ENCODE measurements around the gene SH3TC2.
A peak's percentile ranks its signal among the peaks of the same experiment; 100 is the strongest.
"Not testable (repeated sequence)": the region's sequence is repeated elsewhere in the genome, so short reads cannot be mapped to it uniquely, and the experiment has no call there.

Gene SH3TC2

GRCh38 chr5:149063017-149063687, at the start of gene SH3TC2:
SH3TC2 (minus strand) TSS chr5:149063062; CDS start chr5:149063022, 40 bp downstream.
- peak; percentile 46 for DNase-seq (ENCODE audit: low spot score)

DNA sequence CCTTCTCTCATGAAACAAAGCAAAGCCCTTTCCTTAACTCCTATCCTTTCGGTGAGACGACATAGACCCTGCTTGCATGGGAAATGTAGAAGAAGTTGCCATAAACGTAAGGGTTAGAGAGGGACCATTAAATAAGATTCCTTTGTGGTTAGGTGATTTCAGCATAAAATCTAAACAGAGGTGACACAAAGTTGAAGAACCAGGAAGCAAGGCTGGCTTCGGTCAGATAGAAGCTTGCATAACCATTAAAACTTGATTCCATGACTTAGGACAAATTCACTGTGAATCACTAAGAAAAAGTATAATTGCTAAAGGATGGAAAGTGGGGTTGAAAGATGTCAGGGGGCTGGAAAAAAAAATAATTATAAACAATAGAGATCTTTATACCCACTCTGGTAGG, 47.5 kb upstream of the SH3TC2 start:
- no peak for DNase-seq (ENCODE audit: low spot score)

- no peak for DNase-seq (ENCODE audit: low spot score)
These were observed 45.9 kb upstream of the SH3TC2 start for GRCh38 chr5:149108651-149109280.

DNA sequence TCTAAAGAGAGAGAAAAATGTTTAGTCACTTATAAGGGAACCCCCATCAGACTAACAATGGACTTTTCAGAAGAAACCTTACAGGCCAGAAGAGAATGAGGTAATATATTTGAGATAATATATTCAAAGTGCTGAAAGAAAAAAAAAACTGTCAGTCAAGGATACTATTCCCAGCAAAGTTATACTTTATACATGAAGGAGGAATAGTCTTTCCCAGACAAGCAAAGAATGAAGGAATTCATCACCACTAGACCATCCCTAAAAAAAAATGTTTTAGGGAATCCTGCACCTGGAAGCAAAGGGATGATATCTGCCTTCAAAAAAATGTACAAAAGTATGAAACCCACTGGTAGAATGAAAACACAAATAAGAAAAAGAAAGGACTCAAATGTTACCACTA, 37.5 kb upstream of the SH3TC2 start:
- no peak for DNase-seq (ENCODE audit: low spot score)

DNA sequence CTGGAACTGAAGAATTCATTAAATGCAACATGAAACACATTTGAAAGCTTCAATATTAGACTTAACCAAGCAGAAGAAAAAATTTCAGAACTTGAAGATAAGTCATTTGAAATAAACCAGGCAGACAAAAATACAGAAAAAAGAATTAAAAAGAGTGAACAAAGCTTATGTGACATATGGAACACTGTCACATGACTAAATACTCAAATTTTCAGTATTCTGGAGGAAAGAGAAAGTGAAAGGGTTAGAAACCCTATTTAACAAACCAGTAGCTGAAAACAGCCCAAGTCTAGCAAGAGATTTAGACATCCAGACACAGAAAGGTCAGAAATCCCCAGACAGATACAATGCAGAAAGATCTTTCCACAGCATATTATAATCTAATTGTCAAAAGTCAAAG, 37.1 kb upstream of the SH3TC2 start:
- no peak for DNase-seq (ENCODE audit: low spot score)

DNA sequence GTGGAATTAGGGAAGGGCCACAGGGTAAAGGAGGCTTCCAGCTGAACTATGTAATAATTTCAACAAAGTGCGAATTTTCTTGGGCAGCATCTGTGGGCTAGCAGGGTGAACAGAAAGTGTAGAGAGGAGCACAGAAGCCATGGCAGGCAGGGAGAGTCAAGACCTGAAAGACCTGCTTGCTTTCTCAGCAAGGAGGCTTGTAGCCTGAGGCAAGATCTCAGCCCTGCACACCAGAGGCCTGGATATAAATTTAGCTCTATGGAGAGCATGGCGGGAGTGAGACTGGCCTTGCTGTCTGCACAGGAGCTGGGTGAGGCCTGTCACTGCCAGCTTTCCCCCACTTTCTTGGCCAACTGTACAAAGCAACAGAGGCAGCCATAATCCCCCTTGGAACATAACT, 32.1 kb upstream of the SH3TC2 start:
- DNase-seq (ENCODE audit: low spot score) = no peak

- no peak for DNase-seq (ENCODE audit: low spot score)
These were observed 30.8 kb upstream of the SH3TC2 start for GRCh38 chr5:149093625-149094024.

GRCh38 chr5:149089796-149090195, 26.9 kb upstream of the SH3TC2 start:
- no peak for DNase-seq (ENCODE audit: low spot score)

- DNase-seq (ENCODE audit: low spot score) = no peak
These were observed 25.8 kb upstream of the SH3TC2 start for GRCh38 chr5:149088686-149089085.

- DNase-seq (ENCODE audit: low spot score) = no peak
These were observed 21.0 kb upstream of the SH3TC2 start for GRCh38 chr5:149083846-149084245.

DNA sequence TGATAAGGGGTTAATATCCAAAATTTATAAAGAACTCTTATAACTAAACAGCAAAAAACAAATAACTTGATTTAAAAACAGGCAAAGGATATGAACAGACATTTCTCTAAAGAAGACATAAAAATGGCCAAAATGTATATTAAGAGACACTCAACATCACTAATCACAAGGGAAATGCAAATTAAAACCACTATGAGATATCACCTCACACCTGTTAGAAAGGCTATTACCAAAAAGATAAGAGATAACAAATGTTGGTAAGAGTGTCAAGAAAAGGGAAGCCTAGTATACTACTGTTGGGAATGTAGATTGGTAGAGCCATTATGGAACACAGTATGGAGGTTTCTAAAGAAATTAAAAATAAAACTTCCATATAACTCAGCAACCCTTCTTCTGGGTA, 19.4 kb upstream of the SH3TC2 start:
- no peak for DNase-seq (ENCODE audit: low spot score)

DNA sequence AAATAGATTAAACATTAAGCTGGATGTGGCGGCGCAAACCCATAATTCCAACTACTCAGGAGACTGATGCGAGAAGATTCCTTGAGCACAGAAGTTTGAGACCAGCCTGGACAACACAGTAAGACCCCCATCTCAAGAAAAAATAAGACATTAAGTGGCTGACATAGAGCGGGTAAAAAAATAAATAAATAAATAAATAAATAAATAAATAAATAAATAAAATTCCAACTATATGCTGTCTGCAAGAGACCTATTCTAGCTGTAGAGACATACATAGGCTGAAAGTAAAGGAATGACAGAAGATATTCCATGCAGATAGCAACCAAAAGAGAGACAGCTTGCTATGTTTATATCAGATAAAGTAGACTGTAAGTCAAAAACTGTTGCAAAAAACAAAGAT, 17.4 kb upstream of the SH3TC2 start:
- DNase-seq (ENCODE audit: low spot score) = no peak

DNA sequence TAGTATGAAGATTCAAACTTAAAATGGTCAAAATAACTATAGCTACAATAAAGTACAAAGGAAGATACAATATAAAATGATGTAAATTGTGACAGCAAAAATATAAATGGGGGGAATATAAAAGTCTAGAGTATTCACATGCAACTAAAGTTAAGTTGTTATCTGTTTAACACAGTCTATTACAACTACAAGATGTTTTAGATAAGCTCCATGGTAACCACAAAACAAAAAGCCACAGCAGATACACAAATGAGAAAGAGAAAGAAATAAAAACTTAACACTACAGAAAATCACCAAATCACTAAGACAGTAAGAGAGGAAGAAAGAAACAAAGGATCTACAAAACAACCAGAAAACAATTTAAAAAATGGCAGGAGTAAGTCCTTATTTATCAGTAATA, 17.0 kb upstream of the SH3TC2 start:
- DNase-seq (ENCODE audit: low spot score) = no peak

DNA sequence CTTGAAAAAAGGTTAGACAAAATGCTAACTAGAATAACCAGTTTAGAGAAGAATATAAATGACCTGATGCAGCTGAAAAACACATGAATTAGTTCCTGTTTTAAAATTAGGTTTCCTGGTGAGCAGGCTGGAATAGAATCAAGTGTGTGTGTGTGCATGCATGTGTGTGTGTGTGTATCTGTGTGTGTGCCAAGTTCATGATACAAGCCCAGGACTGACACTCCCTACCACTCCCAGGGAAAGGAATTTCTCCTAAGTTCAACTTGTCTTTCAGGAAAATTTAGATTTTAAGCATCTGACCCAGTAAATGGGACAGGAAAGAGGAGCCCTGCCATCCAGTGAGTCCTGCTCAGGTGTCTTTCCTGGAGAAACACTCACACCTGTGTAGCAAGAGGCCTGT, 11.2 kb upstream of the SH3TC2 start:
- not testable (repeated sequence) for DNase-seq (ENCODE audit: low spot score)

DNA sequence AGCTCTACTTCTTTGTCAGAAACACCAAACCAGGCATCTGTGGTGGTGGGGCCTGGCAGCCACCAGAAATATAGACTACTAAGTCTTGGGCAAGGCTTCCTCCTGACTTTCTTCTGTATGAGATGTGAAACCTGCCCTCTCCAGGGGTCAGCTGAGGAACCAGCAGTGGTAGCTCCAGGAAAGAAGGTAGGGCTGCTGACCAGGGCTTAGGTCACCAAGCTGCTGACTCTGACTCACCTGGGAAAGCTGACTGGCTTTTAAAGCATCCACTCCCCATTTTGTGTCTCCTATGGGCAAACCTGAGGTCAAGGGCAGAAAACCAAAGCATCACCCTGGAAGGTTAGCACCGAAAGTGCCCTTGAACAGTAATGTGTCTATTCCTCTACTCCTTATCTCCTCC, 10.4 kb upstream of the SH3TC2 start:
- DNase-seq (ENCODE audit: low spot score) = no peak

- DNase-seq (ENCODE audit: low spot score) = no peak
These were observed 9.9 kb upstream of the SH3TC2 start for GRCh38 chr5:149072791-149073190.

DNA sequence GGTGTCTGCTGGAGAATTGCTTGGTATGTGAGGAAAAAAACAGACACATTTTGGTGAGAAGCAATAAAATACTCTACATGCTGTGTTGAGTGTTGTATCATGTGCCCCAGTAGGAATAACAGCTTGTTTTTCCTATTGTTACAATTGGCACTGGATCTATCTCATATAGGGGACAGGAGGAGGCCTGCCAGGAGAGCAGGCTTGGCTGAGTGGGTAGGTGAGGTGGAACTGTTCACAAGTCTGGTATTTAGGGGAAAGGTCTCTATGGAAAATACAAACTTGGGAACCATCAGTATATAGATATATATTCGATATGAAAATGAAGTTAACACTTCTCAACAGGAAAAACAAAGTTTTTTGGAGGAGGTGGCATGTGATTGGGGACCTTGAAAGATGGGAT, 9.5 kb upstream of the SH3TC2 start:
- no peak for DNase-seq (ENCODE audit: low spot score)

GRCh38 chr5:149071756-149072155, 8.9 kb upstream of the SH3TC2 start:
- DNase-seq (ENCODE audit: low spot score) = no peak

- no peak for DNase-seq (ENCODE audit: low spot score)
These were observed 8.4 kb upstream of the SH3TC2 start for GRCh38 chr5:149071216-149071615.

DNA sequence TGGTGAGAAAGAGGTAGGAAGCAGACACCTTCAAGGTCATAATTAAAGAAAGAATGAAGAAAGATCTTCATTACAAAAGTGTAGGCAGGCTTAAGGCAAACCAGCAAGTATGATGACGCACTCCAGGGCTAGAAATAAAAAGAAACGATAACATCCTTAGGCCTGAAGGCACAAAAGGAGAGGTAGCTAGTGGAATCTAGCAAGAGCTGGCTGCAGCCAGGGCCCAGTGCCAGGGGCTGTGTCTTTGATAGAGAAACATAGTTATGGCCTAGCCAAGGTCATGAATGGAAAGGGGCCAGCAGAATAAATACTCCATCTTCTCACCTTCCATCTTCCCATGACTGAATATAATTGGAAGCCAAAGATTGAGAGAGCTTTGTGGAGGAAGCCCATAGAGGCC, 6.8 kb upstream of the SH3TC2 start:
- DNase-seq (ENCODE audit: low spot score) = no peak

GRCh38 chr5:149063896-149064478, 1.1 kb upstream of the SH3TC2 start:
- no peak for DNase-seq (ENCODE audit: low spot score)

GRCh38 chr5:149062371-149063016, 368 bp downstream of the SH3TC2 start:
- DNase-seq (ENCODE audit: low spot score) = peak; percentile 100

DNA sequence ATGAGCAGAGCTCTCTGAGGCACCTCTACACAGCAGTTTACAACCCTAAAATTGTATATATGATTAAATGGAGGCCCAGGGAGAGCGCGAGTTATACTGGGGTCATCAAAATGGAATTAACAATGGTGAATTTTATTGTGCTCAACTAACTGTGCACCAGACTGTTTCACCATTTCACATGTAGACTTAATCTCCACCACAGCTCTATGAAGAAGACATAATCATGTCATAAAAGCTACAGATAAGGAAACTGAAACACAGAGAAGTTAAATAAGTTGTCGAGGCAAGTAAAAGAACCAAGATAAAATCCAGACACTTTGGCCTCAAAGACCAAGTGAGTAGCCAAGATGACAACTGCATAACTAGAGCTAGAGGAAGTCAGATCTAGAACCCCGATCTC, 1.5 kb downstream of the SH3TC2 start:
- no peak for DNase-seq (ENCODE audit: low spot score)
